ENCODE results near the gene C11orf21. TPM values are rescaled to one million over a fixed set of nuclear protein-coding genes. Genes with fewer than 3 reads are reported as not detected.

Gene C11orf21
- total RNA-seq, 1 experiment from 2014 or later = 8.4 TPM

DNA sequence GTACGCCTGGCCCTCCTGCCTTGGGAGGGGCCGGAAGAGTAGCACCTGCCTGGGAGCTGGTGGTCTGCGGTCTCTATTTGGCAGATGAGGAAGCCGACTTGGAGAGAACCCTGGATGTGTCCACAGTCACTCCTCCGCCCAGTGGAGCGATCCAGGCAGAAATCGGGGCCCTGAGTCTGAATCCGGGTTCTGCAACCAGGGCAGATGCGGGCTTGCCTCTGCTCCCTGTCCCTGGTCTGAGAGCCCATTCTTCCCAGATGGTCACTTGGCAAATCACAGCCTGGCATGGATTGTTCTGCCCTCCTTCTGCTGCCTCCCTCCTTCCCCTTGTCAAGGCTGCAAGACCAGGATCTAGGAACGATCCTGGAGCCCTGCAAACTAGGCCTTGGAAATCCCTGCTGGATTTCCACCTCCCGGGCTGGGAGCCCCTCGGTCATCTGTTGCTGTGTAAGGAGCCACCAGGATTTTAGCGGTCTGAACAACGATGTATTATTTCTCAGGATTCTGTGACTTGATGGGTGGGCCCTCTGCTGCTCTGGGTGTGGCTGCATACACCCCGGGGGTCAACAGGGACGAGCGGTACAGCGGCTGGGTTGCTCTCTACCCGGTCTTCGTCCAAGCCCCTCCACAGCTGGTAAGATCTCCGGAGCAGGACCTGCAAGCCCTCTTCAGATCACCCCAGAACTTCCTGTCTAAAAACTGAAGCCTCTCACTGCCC lies 29.3 kb downstream of the C11orf21 start:
- Histone ChIP-seq H3K4me3 (no peak overlapping the region), H3K36me3 (no peaks in the 10 kb centered on the region), H3K27me3 (peaks cover 14% of the 10 kb centered on the region), H3K9me3 (no peaks in the 10 kb centered on the region)
- DNase-seq = no peak

DNA sequence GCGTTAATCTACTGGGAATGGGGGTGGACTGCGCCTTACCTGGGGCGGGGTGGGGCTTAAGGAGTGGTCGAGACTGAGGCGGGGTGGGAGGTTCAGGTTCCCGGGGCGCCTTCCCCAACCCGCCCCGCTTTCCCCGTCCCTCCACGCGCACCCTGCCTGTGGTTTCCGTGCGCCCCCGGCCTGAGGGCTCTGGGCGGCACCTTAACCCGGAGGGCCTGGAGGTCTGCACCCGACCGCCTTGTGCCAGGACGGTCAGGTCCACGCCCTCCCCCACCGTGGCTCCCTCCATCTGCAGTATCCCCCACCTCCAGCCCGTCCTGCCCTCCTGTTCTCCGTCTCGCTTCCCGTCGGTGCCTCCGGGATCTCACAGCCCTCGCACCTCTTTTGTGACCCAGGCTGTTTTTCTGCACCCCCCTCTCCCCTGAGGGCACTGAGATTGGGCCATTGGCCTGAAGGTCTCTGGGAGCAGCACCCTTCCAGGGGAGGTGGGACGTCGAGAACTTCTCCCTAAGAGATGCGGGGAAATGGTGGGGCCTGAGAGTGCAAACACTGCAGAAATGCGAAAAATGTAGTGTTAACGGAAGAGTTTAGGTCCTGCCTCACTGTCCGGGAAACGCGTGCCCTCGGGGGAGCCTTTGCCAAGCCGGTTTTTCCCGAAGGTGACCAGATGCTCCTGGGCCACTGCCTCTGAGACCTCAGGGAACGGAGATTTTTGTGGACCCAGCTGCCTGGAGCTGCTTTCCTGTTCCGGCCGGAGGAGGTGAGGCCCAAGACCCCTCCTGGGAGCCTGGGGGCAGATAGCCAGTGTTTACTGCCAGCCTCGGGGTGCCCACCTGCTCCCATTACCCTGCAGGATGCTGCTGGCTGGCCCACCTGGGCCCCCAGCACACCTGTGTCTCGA lies 30.1 kb downstream of the C11orf21 start:
- Histone ChIP-seq H3K4me3 (no peak overlapping the region), H3K27me3 (peaks cover 14% of the 10 kb centered on the region), H3K36me3 (no peaks in the 10 kb centered on the region), H3K9me3 (no peaks in the 10 kb centered on the region)
- DNase-seq = no peak

GRCh38 chr11:2271077-2271326 lies 30.7 kb downstream of the C11orf21 start:
- DNase-seq = no peak
- Histone ChIP-seq H3K9me3 (no peaks in the 10 kb centered on the region), H3K4me3 (no peak overlapping the region), H3K27me3 (peaks cover 14% of the 10 kb centered on the region), H3K36me3 (no peaks in the 10 kb centered on the region)

- Histone ChIP-seq H3K4me3 (peak within 1 kb of the TSS; percentile 46), H3K27me3 (peaks cover 14% of the 10 kb centered on the region)
These were observed 31.2 kb downstream of the C11orf21 start, which contains the start of gene ASCL2 for GRCh38 chr11:2270322-2271076. Gene ASCL2, minus strand, starts transcription at chr11:2270588. Its CDS starts 256 bp downstream, at chr11:2270332.

DNA sequence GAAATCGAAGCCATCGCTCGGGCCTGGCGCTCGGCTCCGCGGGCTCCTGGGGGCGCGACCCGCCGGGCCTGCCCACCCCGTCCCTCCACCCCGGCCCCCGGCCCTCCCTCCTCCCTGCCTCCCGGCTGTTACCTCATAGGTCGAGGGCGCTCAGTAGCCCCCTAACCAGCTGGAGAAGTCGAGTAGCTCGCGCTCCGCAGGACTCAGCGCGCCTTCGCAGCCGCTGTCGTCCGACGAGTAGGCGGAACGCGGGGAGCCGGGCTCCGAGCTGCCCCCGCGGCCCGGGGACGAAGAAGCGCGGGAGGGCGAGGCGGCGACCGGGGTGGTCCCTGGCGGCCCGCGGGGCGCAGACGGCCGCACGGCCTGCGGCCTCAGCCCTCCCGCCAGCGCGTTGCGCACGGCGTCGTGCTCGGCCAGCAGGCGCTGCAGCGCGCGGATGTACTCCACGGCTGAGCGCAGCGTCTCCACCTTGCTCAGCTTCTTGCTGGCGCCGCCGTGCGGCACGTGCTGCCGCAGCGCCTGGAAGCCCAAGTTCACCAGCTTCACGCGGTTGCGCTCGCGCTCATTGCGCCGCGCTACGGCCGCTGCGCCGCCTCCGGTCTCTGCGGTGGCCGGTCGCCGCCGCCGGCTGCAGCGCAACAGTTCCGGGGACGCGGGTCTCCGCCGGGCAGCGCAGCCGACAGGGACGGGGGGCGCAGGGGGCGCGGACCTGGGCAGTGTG lies 32.0 kb downstream of the C11orf21 start:
- H3K36me3 ChIP-seq = no peaks in the 10 kb centered on the region
- H3K27me3 ChIP-seq = peaks cover 14% of the 10 kb centered on the region
- DNase-seq = peak; percentile 65

More at GRCh38 chr11:2270322-2271076, 31.2 kb downstream of the C11orf21 start, which contains the start of gene ASCL2:
- DNase-seq = no peak
- Histone ChIP-seq H3K36me3 (no peaks in the 10 kb centered on the region), H3K9me3 (no peaks in the 10 kb centered on the region)

GRCh38 chr11:2268729-2269600 lies 32.8 kb downstream of the C11orf21 start:
- peak overlapping the region; percentile 46 for H3K4me3 ChIP-seq
- peak; percentile 49 for DNase-seq
- no peaks in the 10 kb centered on the region for H3K9me3 ChIP-seq
- H3K27me3 ChIP-seq = peaks cover 14% of the 10 kb centered on the region
- H3K36me3 ChIP-seq = no peaks in the 10 kb centered on the region

More for the DNA sequence above, 32.0 kb downstream of the C11orf21 start:
- Histone ChIP-seq H3K4me3 (peak overlapping the region; percentile 46), H3K9me3 (no peaks in the 10 kb centered on the region)

DNA sequence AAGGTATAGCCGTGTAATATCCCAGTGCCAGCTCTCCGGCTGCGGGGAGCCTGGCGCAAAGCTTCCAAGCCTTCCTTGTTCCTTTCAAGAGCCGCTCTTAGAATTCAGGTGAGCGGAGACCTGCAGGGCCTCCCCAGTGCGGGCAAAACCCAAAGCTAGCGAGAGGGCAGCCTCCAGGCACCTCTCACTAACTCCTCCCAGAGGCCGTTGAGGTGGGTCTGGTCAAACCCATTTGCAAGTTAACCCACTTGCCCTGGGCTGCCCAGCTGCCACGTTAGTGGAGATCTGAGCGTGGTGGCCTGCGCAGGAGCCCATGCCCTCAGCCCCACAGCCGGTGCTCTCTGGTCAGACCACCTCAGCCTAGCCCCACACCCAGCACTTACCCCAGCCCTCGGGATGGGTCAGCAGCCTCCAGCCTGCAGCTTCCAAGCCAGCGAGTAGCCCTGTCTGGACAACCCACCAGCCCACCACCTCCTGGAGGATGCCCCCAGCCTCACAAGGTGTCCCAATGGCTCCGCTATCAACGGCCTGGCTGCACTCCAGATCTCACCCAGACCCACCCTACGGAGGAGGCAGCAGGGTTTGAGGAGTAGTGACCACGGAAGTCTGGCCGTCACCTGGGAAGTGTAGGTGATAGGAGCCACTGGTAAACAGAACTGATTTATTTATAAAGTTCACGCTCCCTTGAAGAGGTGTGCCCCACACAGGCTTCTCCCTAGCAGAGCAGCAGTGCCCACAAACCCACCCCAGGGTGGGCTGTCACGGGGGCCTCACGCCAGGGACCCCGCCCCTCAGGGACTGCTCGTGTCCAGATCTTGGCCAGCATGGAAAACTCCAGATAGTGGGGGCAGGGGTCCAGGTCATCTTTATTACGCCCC lies 33.6 kb downstream of the C11orf21 start:
- Histone ChIP-seq H3K9me3 (no peaks in the 10 kb centered on the region), H3K4me3 (no peak overlapping the region), H3K36me3 (no peaks in the 10 kb centered on the region), H3K27me3 (peaks cover 14% of the 10 kb centered on the region)
- DNase-seq = no peak

DNA sequence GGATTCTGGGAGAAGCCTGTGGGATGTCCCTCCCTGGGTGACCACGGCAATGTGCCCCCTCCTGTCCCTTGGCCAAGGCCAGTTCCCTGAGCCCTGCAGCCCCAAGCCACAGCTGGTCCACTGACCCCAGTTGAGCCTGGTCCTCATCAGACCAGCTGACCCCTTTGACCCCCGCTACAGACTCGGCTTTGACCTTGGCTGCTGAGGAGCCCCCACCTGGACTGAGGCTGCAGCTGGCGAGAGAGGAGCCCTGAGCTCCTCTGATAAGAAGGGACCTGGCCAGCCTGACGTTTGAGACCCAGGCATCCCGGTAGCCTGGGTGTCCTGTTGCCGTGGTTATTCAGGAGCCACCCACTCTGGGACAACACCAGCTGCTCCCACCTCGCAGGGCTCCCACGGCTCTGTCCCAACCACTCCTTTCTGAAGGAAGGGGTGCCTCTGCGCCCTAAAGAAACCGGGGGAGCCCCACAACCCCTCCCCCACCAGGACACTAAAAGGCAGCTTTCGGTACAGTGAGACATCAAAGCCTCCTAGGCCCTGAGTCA lies 34.3 kb downstream of the C11orf21 start:
- Histone ChIP-seq H3K4me3 (no peak overlapping the region), H3K9me3 (no peaks in the 10 kb centered on the region), H3K36me3 (no peaks in the 10 kb centered on the region), H3K27me3 (peaks cover 14% of the 10 kb centered on the region)
- no peak for DNase-seq

- no peaks in the 10 kb centered on the region for H3K9me3 ChIP-seq
- no peak overlapping the region for H3K4me3 ChIP-seq
- no peaks in the 10 kb centered on the region for H3K36me3 ChIP-seq
- no peak for DNase-seq
- H3K27me3 ChIP-seq = peaks cover 14% of the 10 kb centered on the region
These were observed 35.0 kb downstream of the C11orf21 start for GRCh38 chr11:2266586-2267305.

- Histone ChIP-seq H3K9me3 (no peaks in the 10 kb centered on the region), H3K4me3 (no peak overlapping the region), H3K27me3 (peaks cover 12% of the 10 kb centered on the region), H3K36me3 (no peaks in the 10 kb centered on the region)
- DNase-seq = no peak
These were observed 35.7 kb downstream of the C11orf21 start for GRCh38 chr11:2265854-2266585.

- H3K36me3 ChIP-seq = no peaks in the 10 kb centered on the region
- H3K9me3 ChIP-seq = no peaks in the 10 kb centered on the region
- no peak overlapping the region for H3K4me3 ChIP-seq
- no peak for DNase-seq
- peaks cover 6% of the 10 kb centered on the region for H3K27me3 ChIP-seq
These were observed 36.3 kb downstream of the C11orf21 start for GRCh38 chr11:2265396-2265795.

- H3K36me3 ChIP-seq = no peaks in the 10 kb centered on the region
- H3K27me3 ChIP-seq = peaks cover 3% of the 10 kb centered on the region
- DNase-seq = no peak
- no peak overlapping the region for H3K4me3 ChIP-seq
- no peaks in the 10 kb centered on the region for H3K9me3 ChIP-seq
These were observed 37.2 kb downstream of the C11orf21 start for GRCh38 chr11:2264366-2265053.

All from MG63 (cell line).